HK-2 (cell line): ENCODE data around the gene TST.

ENCODE experiments used
- DNase-seq: peaks from one replicate; pipeline ENCODE4 v3.0.0-alpha.2; 2018; ENCODE audit not compliant: unreplicated experiment

The TST gene

GRCh38 chr22:37019309-37020191 lies at the start of gene TST, which contains the start of gene MPST:
Gene TST (minus strand): TSS chr22:37019447. CDS start chr22:37018732, 715 bp downstream.
Gene MPST (plus strand): TSS chr22:37019742. CDS start chr22:37019837, 95 bp downstream.
- peak; percentile 60 for DNase-seq

DNA sequence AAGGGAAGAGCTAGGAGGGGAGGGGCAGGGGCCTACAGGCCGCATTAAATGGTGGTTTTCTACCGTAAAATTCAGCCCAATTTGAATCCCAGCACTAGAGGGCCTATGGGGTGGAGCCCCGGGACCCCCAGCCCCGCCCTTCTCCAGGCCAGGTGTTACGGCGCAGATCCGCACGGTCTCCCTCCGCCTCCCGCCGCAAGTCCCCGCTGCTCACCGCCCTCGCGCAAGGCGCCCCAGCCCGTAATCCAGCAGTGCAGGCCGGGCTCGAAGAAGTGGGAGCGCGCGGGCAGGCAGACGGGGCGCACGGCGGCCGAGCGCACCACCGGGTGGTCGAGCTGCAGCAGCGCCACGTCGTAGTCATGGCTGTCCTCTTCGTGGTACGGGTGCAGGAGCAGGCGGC lies 49.6 kb upstream of the TST start:
- DNase-seq = no peak

GRCh38 chr22:37067428-37067827 lies 48.2 kb upstream of the TST start:
- DNase-seq = no peak

- no peak for DNase-seq
Measured at GRCh38 chr22:37065961-37066360, 46.7 kb upstream of the TST start.

- no peak for DNase-seq
Measured at GRCh38 chr22:37065180-37065579, 45.9 kb upstream of the TST start.

- DNase-seq = no peak
Measured at GRCh38 chr22:37064553-37064952, 45.3 kb upstream of the TST start.

- no peak for DNase-seq
Measured at GRCh38 chr22:37063431-37064420, 44.5 kb upstream of the TST start.

DNA sequence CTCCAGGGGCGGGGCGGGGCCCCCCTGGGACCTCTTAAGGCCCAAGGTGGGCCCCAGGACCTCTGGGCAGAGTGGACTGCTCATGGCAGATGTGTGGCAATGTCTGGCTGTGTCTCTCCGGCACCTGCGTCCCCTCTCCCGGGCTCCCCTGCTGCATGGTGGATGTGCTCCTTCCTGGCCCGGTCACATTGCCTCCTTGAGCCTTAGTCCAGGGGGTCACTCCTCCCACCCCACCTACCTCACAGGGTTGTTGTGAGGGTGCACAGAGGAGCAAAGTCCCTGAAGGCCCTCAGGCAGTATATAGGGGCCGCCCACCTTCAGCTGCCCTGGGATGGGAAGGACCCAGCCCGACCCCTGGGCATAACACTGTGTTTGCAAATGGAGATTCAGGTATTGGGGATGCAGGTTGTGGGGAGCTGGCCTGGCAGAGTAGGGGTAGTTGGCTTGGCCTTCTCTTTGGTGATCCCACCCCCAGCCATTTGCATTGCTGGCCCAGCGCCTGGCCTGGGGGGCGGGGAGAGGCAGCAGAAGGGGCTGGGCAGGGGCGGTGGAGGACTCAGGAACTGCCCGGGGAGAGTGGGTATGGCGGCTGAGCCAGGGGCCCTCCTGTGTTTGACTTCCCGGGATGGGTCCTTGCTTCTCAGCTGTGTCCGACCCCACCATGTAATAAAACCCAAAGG lies 43.6 kb upstream of the TST start:
- no peak for DNase-seq

- no peak for DNase-seq
Measured at GRCh38 chr22:37062376-37062675, 43.1 kb upstream of the TST start.

GRCh38 chr22:37061611-37062375 lies 42.5 kb upstream of the TST start:
- no peak for DNase-seq

GRCh38 chr22:37060801-37061610 lies 41.8 kb upstream of the TST start:
- DNase-seq = no peak

GRCh38 chr22:37059876-37060449 lies 40.7 kb upstream of the TST start:
- DNase-seq = no peak

GRCh38 chr22:37058917-37059701 lies 39.9 kb upstream of the TST start:
- no peak for DNase-seq

DNA sequence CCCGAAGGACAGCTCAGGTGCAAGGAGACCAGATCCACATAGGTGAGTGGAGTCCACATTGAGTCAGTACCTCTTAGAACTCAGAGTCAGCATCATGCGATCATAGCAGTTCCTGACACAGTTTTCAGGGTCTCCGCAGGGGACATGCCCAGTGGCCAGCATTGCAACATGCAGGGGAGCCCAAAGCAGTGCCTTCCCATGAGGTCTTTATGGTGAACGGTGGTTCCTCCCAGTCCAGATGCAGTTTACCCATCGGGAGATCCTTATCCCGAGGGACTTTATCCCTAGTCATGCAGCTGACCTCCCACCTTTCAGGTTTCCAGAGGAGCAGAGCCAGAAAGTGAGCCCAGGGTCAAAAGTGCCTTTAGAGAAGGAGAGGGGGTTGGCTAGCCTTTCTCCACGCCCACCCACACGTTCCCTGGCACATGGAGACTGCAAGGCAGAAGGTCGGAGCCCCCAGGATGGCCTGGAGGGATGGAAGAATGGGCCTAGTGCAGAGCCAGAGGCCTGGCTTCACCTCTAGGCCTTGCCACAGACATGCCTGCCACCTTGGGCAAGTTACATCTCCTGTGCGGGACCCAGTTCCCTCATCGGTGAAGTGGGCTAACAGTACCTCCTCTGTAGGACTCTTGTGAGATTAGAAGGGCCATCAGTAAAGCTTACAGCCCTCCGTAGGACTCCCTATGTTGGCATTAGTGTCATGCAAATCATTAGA lies 38.7 kb upstream of the TST start:
- no peak for DNase-seq

DNA sequence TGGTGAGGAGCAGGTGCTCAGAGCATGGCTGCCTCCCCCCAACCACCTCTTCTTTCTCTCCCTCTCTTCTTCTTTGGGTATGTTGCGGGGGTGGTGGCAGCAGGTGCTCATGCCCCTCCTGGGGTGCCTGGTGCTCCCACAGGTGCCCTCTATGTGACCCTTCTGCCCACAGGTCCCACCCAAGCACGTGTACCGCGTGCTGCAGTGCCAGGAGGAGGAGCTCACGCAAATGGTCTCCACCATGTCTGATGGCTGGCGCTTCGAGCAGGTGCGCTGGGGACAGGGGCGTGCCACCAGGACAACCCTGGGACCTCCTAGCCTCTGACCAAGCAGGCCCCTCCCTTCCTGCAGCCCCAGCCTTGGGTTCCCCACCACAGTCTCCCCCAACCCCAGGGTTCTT lies 38.0 kb upstream of the TST start:
- DNase-seq = no peak

- DNase-seq = no peak
Measured at GRCh38 chr22:37056246-37056645, 37.0 kb upstream of the TST start.

DNA sequence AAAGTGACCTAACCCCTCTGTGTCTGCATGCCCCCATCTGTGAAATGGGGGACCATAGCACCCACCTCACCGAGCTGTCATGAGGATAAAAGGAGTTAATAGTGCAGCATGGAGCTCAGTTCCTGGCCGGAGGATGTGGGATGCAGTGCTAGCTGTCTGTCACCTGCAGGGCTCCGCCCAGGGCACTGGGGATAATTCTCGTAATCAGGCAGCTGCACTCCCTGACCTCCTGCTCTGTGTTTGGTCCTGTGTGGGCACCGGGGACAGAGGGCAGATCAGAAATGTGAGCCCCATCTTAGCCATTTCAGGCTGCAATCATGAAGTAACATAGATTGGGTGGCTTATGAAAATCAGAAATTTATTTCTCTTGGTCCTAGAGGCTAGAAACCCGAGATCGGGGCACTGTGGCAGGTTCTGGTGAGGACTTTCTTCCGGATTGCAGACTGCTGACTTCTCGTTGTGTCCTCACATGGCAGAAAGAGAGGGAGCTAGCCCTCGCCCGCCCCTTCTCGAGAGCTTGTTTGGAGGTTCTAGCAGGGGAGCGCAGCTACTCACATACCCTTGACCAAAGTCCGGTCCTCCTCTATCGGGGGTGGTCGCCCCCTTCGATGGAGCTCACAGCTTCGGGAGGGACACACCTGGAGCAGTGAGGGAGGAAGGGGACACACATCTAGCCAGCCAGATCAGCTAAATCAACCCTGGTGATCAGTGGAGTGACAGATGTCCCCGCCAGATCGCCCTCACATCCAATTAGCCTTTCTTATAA lies 35.5 kb upstream of the TST start:
- no peak for DNase-seq

DNA sequence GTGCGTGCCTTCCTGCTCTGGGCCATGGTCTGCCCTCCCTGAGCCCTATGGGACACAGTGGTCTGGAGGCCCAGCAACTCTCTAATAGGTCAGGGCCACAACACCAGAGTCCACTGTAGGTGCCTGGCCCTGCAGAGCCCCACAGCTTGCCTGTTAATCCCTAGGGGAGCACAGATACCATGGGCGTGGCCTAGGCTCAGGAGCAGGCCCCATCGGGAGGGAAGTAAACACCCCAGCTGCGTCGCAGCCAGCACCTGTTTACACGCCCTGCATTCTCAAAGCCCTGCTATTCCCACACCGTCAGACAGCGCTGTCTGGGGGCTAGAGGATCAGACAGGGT lies 34.8 kb upstream of the TST start:
- no peak for DNase-seq
